Mucosa of descending colon (tissue), 3 donors: ENCODE data around the gene OR56A3. TPM values are rescaled to one million over a fixed set of nuclear protein-coding genes. Genes with fewer than 3 reads are reported as not detected.

Source experiments
- ATAC-seq: fragments of 200-7000 bp; cut with Tn5 transposase; one replicate; pipeline ENCODE4 v1.9.1; 2020; ENCODE audit warnings: mild to moderate bottlenecking, moderate library complexity
- DNase-seq, 3 donors: peaks; one replicate each; pipeline ENCODE4 v3.0.0-alpha.2; 2020
- H3K36me3 ChIP-seq: fragments of 200-600 bp; one replicate; pipeline ENCODE4 v1.8.0; 2021; ENCODE audit warnings: low read depth, mild to moderate bottlenecking
- H3K4me1 ChIP-seq: fragments of 200-600 bp; one replicate; pipeline ENCODE4 v1.8.0; 2021; ENCODE audit warnings: low read depth, mild to moderate bottlenecking
- H3K4me3 ChIP-seq: fragments of 200-600 bp; one replicate; pipeline ENCODE4 v1.8.0; 2021; ENCODE audit warnings: mild to moderate bottlenecking
- H3K9me3 ChIP-seq: fragments of 200-600 bp; one replicate; pipeline ENCODE4 v1.8.0; 2021; ENCODE audit warnings: mild to moderate bottlenecking
- intact Hi-C, 2 donors: fragments of 100-400 bp; cut with DNase I in 1 of 2; cut with micrococcal nuclease in 1 of 2; formaldehyde crosslinking; loops; one replicate each; pipeline versions ENCODE4 v1.11.0 to v1.11.1; 2022; cut with DNase I, micrococcal nuclease
- total RNA-seq, 3 donors: library from RNA; stranded (reverse); fragmentation: NEBNext Ultra II Directional in 2 of 3; extraction: Animal tissue kit (Norgen Biotek cat#: 25700) in 2 of 3; gene quantifications; one replicate each; pipeline versions ENCODE4 v1.2.1 to v1.2.4, GENCODE V29; 2021 to 2023
- TF ChIP-seq, protein P1 (sequence below): fragments of 200-600 bp; IDR thresholded peaks from one replicate; pipeline ENCODE4 v1.8.0; 2022; ENCODE audit warnings: antibody characterized with exemption, mild to moderate bottlenecking
- donor health status: DM: no; HTN: no; CAD: no; lungs with moderate emphysema.
- donor health status: DM: no; HTN: no; CAD: no.
- donor health status: DM: no; HTN: yes; CAD: no.

OR56A3 gene
- total RNA-seq, 3 donors from 2014 or later: not detected

DNA sequence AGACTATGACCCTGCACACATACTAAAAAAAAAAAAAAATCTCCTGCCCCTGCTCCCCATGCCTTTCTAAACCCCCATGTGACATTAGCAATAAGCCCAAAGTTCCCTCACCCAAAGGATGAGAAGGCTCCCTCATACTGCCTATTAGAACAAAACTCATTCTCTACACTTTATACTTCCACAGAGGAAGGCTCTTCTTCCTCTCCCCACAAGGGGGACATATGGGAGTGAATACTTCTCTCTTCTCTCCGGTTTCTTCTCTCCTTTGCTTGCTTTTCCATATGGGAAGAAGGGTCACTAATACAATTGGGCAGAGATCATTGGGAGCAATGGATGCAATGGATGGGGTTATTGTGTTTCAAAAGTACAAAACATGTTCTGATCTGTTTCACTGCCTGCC, 41.4 kb downstream of the OR56A3 start:
- H3K9me3 ChIP-seq: no peaks in the 10 kb centered on the region
- H3K4me3 ChIP-seq: no peak overlapping the region
- intact Hi-C loops: no loop called here
- no peaks in the 10 kb centered on the region for H3K36me3 ChIP-seq
- H3K4me1 ChIP-seq: no peaks in the 10 kb centered on the region
- no peak for DNase-seq
- TF ChIP-seq, protein P1, sequence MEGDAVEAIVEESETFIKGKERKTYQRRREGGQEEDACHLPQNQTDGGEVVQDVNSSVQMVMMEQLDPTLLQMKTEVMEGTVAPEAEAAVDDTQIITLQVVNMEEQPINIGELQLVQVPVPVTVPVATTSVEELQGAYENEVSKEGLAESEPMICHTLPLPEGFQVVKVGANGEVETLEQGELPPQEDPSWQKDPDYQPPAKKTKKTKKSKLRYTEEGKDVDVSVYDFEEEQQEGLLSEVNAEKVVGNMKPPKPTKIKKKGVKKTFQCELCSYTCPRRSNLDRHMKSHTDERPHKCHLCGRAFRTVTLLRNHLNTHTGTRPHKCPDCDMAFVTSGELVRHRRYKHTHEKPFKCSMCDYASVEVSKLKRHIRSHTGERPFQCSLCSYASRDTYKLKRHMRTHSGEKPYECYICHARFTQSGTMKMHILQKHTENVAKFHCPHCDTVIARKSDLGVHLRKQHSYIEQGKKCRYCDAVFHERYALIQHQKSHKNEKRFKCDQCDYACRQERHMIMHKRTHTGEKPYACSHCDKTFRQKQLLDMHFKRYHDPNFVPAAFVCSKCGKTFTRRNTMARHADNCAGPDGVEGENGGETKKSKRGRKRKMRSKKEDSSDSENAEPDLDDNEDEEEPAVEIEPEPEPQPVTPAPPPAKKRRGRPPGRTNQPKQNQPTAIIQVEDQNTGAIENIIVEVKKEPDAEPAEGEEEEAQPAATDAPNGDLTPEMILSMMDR: no peak
- ATAC-seq: no peak

DNA sequence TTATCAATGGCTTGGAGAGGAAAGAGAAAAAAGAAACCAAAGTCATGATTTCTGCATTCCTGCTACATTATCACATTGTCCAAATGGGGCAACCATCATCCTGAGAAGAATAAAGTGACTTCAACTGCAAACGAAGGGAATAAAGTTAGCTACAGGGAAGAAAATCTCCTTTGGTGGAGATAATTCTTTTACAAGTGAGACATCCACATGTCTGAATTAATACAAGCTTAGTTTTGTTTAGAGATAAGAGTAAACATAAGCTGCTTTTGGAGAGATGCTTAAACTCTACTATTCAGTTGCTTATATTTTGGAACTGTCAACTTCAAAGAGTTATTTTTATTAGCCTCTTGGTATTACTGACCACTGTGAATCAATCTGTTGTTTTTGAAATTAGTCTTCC, 44.8 kb downstream of the OR56A3 start, which contains the start of gene OR52L1:
Gene OR52L1, minus strand, starts transcription at position 101 of the 400 bp plus-strand sequence. Its CDS starts 55 bp downstream, at position 46.
- H3K36me3 ChIP-seq: no peaks in the 10 kb centered on the region
- DNase-seq (no peak), ATAC-seq (no peak)
- TF ChIP-seq, protein P1: no peak
- intact Hi-C loops: no loop called here
- H3K4me3 ChIP-seq: no peak within 1 kb of the TSS
- H3K9me3 ChIP-seq: no peaks in the 10 kb centered on the region
- no peaks in the 10 kb centered on the region for H3K4me1 ChIP-seq

DNA sequence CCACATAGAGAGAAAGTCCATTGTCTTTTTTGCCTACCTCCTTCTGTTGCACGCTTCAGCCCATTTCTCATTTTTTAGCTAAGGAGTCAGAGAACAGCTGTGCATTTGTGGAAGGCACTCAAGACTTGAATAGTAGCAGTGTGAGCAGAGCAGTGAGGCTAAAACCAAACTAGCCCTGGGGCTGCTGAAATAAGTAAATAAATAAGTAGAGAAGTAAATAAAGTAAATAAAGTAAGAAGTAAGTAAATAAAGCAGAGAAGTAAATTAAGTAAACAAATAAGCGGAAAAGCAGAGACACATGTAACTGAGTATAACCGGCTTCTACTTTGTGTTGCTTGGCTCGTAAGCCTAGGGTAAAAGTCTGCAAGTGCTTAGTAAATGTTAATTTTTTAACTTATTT, 47.2 kb downstream of the OR56A3 start:
- H3K9me3 ChIP-seq: no peaks in the 10 kb centered on the region
- TF ChIP-seq, protein P1: no peak
- DNase-seq: no peak
- no peak overlapping the region for H3K4me3 ChIP-seq
- no peaks in the 10 kb centered on the region for H3K36me3 ChIP-seq
- no peak for ATAC-seq
- H3K4me1 ChIP-seq: no peaks in the 10 kb centered on the region
- intact Hi-C loops: no loop called here

DNA sequence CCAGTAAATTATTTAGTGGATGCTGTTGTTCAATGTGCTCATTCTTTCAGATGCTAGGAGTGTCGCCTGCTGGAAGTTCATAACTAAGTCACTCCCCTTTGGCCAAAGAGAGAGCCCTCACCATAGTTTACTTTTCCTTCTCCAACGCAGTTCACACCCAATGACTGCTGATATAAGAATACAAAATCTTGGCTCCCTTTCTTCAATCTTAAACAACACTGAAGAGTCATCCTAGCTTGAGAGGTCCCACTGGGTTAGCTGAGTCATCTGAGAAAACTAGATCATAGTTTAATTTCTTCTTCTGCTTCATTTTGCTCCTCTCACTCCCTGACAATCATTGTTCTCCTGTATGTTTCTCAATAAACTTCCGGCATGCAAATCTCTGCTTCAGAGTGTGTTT, 50.1 kb downstream of the OR56A3 start:
- no peaks in the 10 kb centered on the region for H3K4me1 ChIP-seq
- ATAC-seq: no peak

DNA sequence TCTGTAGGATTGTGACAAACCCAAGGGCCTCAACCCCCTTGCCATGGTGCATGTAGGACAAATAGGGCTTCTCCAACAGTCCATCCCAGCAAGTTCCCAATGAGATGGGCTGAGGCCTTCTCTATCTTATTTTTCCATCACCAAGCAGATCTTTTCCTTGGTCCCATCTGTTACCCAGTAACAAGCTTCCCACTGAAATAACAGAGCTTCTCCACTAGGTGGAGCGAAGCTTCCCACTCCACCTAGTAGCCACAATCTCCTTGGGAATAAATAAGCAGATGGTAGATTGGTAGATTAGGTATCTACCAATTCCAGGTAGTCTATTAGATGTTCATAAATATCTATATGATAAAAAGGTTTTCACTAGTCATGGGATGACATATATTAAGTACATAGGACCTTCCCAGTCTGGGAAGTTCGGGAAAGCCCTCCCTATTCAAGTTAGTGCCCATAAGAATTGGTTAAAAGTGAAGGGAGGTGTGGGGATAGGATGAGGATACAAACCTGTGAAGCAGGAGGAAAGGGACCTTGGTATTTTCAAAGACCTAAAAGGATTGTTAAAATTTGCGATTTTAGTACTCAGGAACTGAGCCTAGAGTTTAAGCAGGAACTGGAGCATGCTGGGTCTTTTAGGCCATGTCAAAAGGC, 50.7 kb downstream of the OR56A3 start:
- intact Hi-C loops: no loop called here
- ATAC-seq (peak; percentile 48), DNase-seq (peak in 1 of 3 donors; percentile 5)
- Histone ChIP-seq H3K4me1 (no peaks in the 10 kb centered on the region), H3K36me3 (no peaks in the 10 kb centered on the region), H3K4me3 (no peak overlapping the region), H3K9me3 (no peaks in the 10 kb centered on the region)
- TF ChIP-seq, protein P1: peak; percentile 15

More for the DNA sequence above, 50.1 kb downstream of the OR56A3 start:
- TF ChIP-seq, protein P1: no peak
- intact Hi-C loops: no loop called here
- Histone ChIP-seq H3K9me3 (no peaks in the 10 kb centered on the region), H3K36me3 (no peaks in the 10 kb centered on the region), H3K4me3 (no peak overlapping the region)
- DNase-seq: no peak
